GM21526 (cell line): ENCODE results near the gene GALNT2.

ENCODE experiments used
- ATAC-seq: cut with Tn5 transposase; IDR thresholded peaks from one replicate; pipeline ENCODE4 v1.9.1; 2021; ENCODE audit warnings: moderate library complexity; ENCODE audit not compliant: unreplicated experiment, low FRiP score

GALNT2 gene

GRCh38 chr1:230281556-230281955 lies 214.5 kb downstream of the GALNT2 start:
- no peak for ATAC-seq

- ATAC-seq = no peak
Measured at GRCh38 chr1:230282157-230282556, 215.1 kb downstream of the GALNT2 start.

- ATAC-seq = no peak
Measured at GRCh38 chr1:230283678-230284077, 216.6 kb downstream of the GALNT2 start.

GRCh38 chr1:230284891-230285290 lies 217.9 kb downstream of the GALNT2 start:
- no peak for ATAC-seq

- ATAC-seq = no peak
Measured at GRCh38 chr1:230285351-230285750, 218.3 kb downstream of the GALNT2 start.

- no peak for ATAC-seq
Measured at GRCh38 chr1:230286166-230286889, 219.3 kb downstream of the GALNT2 start.

GRCh38 chr1:230286890-230287269 lies 219.8 kb downstream of the GALNT2 start:
- ATAC-seq = no peak

GRCh38 chr1:230287674-230288315 lies 220.8 kb downstream of the GALNT2 start:
- no peak for ATAC-seq

- no peak for ATAC-seq
Measured at GRCh38 chr1:230288641-230289349, 221.8 kb downstream of the GALNT2 start.

- no peak for ATAC-seq
Measured at GRCh38 chr1:230289350-230289644, 222.3 kb downstream of the GALNT2 start.

- no peak for ATAC-seq
Measured at GRCh38 chr1:230291731-230292620, 224.9 kb downstream of the GALNT2 start.

GRCh38 chr1:230292689-230293389 lies 225.8 kb downstream of the GALNT2 start:
- no peak for ATAC-seq

GRCh38 chr1:230293390-230293700 lies 226.3 kb downstream of the GALNT2 start:
- ATAC-seq = no peak

GRCh38 chr1:230295367-230295766 lies 228.3 kb downstream of the GALNT2 start:
- no peak for ATAC-seq

- no peak for ATAC-seq
Measured at GRCh38 chr1:230299191-230300006, 232.4 kb downstream of the GALNT2 start.

- no peak for ATAC-seq
Measured at GRCh38 chr1:230300322-230301301, 233.6 kb downstream of the GALNT2 start.

GRCh38 chr1:230301322-230301721 lies 234.3 kb downstream of the GALNT2 start:
- ATAC-seq = no peak

- ATAC-seq = no peak
Measured at GRCh38 chr1:230301822-230302221, 234.8 kb downstream of the GALNT2 start.
